Activated T-helper 1 cell treated with anti-CD3 and anti-CD28 coated beads, Interleukin-12 subunit alpha, Interleukin-12 subunit beta, Interleukin-2, Interleukin-4 antibody, amounts not matched to agents 30 ng/mL and 10 ng/mL and 1 ng/mL, durations not matched to agents 14 hours and 24 hours and 36 hours (primary cell): ENCODE results near the gene GINS3. TPM values are rescaled to one million over a fixed set of nuclear protein-coding genes. Genes with fewer than 3 reads are reported as not detected.

Experiments
- DNase-seq: peaks from one replicate; pipeline ENCODE4 v3.0.0; 2021; ENCODE audit warnings: low spot score
- H3K27ac Mint-ChIP-seq: one replicate; pipeline ENCODE4 v1.8.0; 2021; ENCODE audit warnings: mild to moderate bottlenecking, mixed read lengths
- H3K27me3 Mint-ChIP-seq: one replicate; pipeline ENCODE4 v1.8.0; 2022; ENCODE audit warnings: mild to moderate bottlenecking, moderate library complexity, mixed read lengths; ENCODE audit not compliant: insufficient read depth
- H3K36me3 Mint-ChIP-seq: one replicate; pipeline ENCODE4 v1.8.0; 2021; ENCODE audit warnings: low read depth, mixed read lengths
- H3K4me1 Mint-ChIP-seq: one replicate; pipeline ENCODE4 v1.8.0; 2021; ENCODE audit warnings: low read depth, mixed read lengths
- H3K4me3 Mint-ChIP-seq: one replicate; pipeline ENCODE4 v1.8.0; 2021; ENCODE audit warnings: mild to moderate bottlenecking, moderate library complexity, mixed read lengths
- H3K9me3 Mint-ChIP-seq: one replicate; pipeline ENCODE4 v1.8.0; 2021; ENCODE audit warnings: mixed read lengths
- intact Hi-C: fragments of 100-400 bp; cut with micrococcal nuclease; formaldehyde crosslinking; loops from one replicate; pipeline ENCODE4 v1.15.1; 2024
- total RNA-seq: library from RNA; stranded (reverse); gene quantifications from 2 replicates; pipeline ENCODE4 v1.2.3, GENCODE V29; 2022

Gene GINS3
- total RNA-seq, 1 donor from 2014 or later, result 25.3 TPM

DNA sequence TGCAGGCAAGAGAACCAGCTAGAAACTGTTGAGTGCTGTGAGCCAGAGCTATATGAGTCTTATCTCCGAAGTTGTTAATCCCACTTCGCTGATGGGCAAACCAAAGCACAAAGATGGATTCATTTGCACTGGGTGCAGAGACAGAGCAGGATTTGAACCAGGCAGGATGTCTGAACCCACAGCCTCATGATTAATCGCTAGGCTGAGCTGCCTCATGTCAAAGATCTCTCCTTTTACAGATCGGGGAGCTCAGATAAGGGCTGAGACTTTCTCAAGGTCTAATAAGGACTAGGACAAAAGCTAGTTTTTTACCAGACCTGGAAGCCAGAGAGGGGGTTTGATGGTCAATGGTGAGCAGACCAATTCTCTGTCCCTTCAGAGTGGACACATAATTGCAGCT is 51.5 kb downstream of the GINS3 start:
- Mint-ChIP-seq H3K27me3 (peaks cover 4% of the 10 kb centered on the region), H3K4me3 (no peak overlapping the region), H3K36me3 (no peaks in the 10 kb centered on the region), H3K4me1 (no peaks in the 10 kb centered on the region), H3K27ac (no peak overlapping the region), H3K9me3 (no peaks in the 10 kb centered on the region)
- intact Hi-C loops, result no loop called here
- DNase-seq, result no peak

DNA sequence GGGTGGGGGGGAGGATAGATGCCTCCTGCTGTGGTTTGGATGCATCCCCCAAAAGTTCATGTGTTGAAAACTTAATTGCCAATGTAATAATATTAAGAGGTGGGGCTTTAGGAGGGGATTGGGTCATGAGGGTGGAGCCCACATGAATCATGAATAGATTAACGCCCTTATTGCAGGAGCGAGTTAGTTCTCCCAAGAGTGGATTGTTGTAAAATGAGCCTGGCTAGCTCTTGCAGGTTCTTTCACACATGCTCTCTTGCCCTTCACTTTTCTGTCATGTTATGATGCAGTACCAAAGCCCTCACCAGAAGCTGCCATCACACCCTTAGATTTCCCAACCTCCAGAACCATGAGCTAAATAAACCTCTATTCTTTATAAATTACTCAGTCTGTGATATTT is 52.0 kb downstream of the GINS3 start:
- Mint-ChIP-seq H3K36me3 (no peaks in the 10 kb centered on the region), H3K4me1 (no peaks in the 10 kb centered on the region), H3K9me3 (no peaks in the 10 kb centered on the region), H3K4me3 (no peak overlapping the region), H3K27me3 (peaks cover 8% of the 10 kb centered on the region), H3K27ac (no peak overlapping the region)
- no peak for DNase-seq
- intact Hi-C loops, result no loop called here

DNA sequence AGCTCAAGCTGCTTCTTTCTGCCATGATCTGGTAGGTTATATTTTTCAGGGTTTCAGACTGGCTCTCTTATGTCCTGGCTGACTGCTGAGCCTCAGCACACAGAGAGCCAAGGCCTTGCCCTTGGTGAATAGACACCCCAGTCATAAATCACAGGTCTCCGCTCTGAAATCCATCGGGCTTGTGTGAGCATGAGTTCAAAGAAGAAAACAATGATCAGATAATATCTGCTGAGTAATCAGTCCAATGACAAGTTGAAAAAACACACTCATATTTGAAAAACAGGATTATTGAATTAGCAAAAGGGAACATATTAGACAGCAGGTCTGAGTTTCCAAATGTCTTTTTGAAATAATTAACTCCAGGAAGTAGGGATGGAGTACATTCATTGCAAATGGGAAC is 56.6 kb downstream of the GINS3 start:
- Mint-ChIP-seq H3K4me1 (no peaks in the 10 kb centered on the region), H3K4me3 (no peak overlapping the region), H3K27me3 (peaks cover 9% of the 10 kb centered on the region), H3K27ac (no peak overlapping the region), H3K36me3 (no peaks in the 10 kb centered on the region), H3K9me3 (no peaks in the 10 kb centered on the region)
- intact Hi-C loops, result no loop called here
- no peak for DNase-seq

DNA sequence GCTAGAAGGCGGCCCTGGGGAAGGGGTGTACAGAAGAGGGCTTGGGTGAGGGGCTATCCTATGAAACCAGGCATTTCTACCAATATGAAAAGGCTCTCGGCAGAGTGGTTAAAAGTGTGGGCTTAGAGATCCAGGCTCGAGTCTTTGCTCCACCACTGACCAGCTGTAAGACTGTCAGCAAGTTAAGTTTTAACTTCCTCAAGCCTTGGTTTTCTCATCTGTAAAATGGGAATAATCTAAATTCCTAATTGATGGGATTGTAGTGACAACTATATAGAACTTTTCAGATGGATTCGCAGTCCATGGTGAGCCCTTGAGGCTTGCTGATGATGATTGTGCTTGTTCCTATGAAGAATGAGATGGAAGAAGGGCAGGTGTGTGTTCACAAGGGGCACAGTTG is 57.0 kb downstream of the GINS3 start:
- no peaks in the 10 kb centered on the region for H3K4me1 Mint-ChIP-seq
- H3K27ac Mint-ChIP-seq, result no peak overlapping the region
- H3K27me3 Mint-ChIP-seq, result peaks cover 9% of the 10 kb centered on the region
- H3K36me3 Mint-ChIP-seq, result no peaks in the 10 kb centered on the region
- no peaks in the 10 kb centered on the region for H3K9me3 Mint-ChIP-seq
- H3K4me3 Mint-ChIP-seq, result no peak overlapping the region
- intact Hi-C loops, result no loop called here
- no peak for DNase-seq

DNA sequence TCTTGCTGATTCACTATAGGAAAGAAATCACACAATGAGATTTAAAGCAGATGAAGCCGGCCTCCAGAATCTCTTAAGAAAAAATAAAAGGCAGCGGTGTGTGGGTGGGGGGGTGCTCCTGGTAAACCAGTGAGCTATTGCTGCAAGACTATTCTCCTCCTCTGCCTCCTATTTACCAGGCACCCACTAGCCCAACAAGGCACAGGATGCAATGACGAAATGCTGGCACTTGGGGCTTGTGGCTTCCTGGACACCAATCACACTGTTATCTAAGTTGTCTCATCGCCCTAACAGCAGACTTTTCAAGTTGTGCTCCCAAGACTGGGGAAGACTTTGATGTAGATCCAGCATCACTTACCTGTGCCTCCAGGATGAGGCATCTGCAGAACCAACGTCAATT is 57.5 kb downstream of the GINS3 start:
- intact Hi-C loops, result no loop called here
- Mint-ChIP-seq H3K36me3 (no peaks in the 10 kb centered on the region), H3K27ac (no peak overlapping the region), H3K4me3 (no peak overlapping the region), H3K4me1 (no peaks in the 10 kb centered on the region), H3K9me3 (no peaks in the 10 kb centered on the region), H3K27me3 (peaks cover 10% of the 10 kb centered on the region)
- no peak for DNase-seq

DNA sequence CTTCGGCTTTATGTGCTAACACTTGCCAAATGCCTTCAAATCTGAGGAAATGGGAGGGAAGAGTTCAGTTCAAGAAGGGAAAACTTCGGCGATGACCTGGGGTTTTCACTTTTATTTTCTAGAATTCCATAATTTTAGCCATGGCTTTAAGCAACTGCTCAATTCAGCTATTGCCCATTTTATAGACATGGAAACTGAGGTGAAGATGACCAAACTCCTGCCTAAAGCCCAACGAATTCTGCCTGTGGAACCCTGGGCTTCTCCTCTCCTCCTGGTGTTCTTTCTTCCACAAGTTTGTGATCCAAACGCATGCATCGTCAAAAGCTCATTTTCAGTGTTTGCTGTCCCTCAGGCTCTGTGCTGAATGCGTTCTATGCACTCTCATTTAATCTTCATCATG is 58.3 kb downstream of the GINS3 start:
- Mint-ChIP-seq H3K9me3 (no peaks in the 10 kb centered on the region), H3K27me3 (peaks cover 11% of the 10 kb centered on the region), H3K4me3 (no peak overlapping the region), H3K36me3 (no peaks in the 10 kb centered on the region), H3K27ac (no peak overlapping the region), H3K4me1 (no peaks in the 10 kb centered on the region)
- intact Hi-C loops, result no loop called here
- no peak for DNase-seq

DNA sequence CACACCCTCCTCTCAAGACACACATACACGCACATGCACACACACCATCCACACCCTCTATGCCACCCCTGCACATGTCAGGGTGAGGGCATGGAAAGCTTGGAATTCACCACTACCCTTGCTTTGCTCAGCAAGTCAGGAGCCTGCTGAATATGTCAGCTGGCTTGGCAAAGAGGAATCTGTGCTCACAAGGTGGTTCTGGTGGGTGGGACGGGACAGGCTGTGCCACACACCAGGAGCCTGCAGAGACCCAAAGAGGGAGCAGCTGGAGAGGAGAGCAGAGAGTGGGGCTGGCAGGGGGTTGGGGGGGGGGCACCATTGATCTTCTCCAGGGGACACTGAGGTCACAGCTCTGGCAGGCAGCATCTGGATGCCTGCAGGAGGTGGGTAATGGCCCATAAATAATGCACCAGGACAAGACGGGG is 59.0 kb downstream of the GINS3 start:
- Mint-ChIP-seq H3K9me3 (no peaks in the 10 kb centered on the region), H3K4me3 (no peak overlapping the region), H3K27me3 (peaks cover 13% of the 10 kb centered on the region), H3K36me3 (no peaks in the 10 kb centered on the region), H3K4me1 (no peaks in the 10 kb centered on the region), H3K27ac (no peak overlapping the region)
- DNase-seq, result no peak
- intact Hi-C loops, result no loop called here

DNA sequence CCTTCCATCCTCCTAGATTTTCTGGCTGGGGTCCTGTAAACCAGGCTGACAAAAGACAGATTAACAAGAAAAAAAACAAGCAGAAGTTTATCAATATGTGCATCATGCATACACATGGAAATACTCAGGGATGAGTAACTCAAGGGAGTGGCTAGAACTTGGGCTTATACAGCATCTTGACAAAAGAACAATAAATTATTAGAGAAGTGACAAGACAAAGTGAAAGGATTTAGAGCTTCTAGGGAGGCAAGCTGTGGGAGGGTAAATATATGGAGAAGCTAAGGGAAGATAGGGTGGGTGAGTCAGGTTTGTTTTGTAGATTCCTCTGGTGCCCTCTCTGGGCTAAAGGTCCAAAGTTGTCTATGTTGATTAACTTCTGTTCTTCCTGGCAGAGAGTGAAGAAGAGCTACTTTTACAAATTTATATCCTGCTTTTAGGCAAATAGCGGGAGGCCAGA is 59.7 kb downstream of the GINS3 start:
- Mint-ChIP-seq H3K4me3 (no peak overlapping the region), H3K27ac (no peak overlapping the region), H3K36me3 (no peaks in the 10 kb centered on the region), H3K27me3 (peaks cover 13% of the 10 kb centered on the region), H3K9me3 (no peaks in the 10 kb centered on the region), H3K4me1 (no peaks in the 10 kb centered on the region)
- DNase-seq, result no peak
- intact Hi-C loops, result no loop called here

DNA sequence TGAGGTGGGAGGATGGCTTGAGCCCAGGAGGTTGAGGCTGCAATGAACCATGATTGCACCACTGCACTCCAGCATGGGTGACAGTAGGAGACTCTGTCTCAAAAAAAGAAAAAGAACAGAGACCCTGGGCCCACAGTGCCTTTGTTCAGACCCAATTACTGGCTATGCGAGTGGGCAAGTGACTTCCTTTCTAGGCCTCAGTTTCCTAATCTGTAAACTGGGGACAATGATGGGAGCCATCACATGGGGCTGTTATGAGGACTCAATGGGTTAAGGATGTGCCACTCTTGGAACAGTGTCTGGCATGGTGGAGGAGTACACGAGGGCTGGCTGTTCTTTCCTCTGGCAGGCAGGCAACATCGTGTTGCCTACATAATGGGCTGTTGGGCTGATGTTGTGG is 60.4 kb downstream of the GINS3 start:
- Mint-ChIP-seq H3K4me1 (no peaks in the 10 kb centered on the region), H3K27me3 (peaks cover 13% of the 10 kb centered on the region), H3K36me3 (no peaks in the 10 kb centered on the region), H3K27ac (no peak overlapping the region), H3K4me3 (no peak overlapping the region), H3K9me3 (no peaks in the 10 kb centered on the region)
- intact Hi-C loops, result no loop called here
- DNase-seq, result no peak

DNA sequence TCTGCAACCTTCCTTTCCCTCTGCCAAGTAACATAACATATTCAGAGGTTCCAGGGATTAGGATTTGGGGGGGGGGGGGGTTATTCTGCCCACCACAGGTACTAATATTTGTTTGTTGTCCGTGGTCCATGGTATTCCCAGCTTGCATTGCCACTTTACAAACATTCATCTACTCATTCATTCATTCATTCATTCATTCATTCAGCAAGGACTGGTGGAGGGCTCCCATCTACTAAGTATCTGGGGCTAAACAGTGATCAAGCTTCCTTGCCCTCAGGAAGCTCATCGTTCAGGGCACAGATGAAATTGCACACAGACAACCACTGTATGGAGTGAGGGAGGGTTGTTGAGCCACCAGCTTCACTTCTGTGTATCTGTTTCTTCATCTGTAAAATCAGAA is 61.9 kb downstream of the GINS3 start:
- intact Hi-C loops, result no loop called here
- Mint-ChIP-seq H3K27ac (no peak overlapping the region), H3K4me1 (peaks cover 4% of the 10 kb centered on the region), H3K4me3 (no peak overlapping the region), H3K9me3 (no peaks in the 10 kb centered on the region), H3K36me3 (no peaks in the 10 kb centered on the region), H3K27me3 (peaks cover 10% of the 10 kb centered on the region)
- DNase-seq, result no peak

DNA sequence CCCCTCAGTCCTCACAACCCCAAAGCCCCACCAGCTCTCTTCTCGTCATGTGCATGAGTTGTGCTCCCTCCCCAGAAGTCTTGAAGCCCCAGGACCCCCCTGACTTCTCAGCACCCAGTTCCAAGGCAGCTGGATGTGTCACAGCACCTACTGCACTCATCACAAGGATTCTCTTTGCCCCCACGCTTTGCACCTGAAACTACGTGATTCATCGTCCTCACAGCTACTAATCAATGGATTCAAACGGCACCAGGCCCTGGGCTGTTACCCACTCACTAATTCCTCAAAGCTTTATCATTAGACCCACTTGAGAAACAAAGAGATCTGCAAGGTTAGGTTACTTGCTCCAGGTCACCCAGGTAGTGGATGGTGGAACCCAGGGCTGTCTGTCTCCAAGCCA is 62.6 kb downstream of the GINS3 start:
- DNase-seq, result no peak
- intact Hi-C loops, result no loop called here
- Mint-ChIP-seq H3K4me3 (no peak overlapping the region), H3K27ac (no peak overlapping the region), H3K36me3 (no peaks in the 10 kb centered on the region), H3K9me3 (no peaks in the 10 kb centered on the region), H3K27me3 (peaks cover 10% of the 10 kb centered on the region), H3K4me1 (peaks cover 10% of the 10 kb centered on the region)

Other genes starting within 250 kb of the GINS3 start
- gene CSNK2A2, start 194.4 kb upstream of the GINS3 start, total RNA-seq, result 93.1 and 99.6 TPM in 2 replicates
- gene PRSS54, start 97.4 kb upstream of the GINS3 start, total RNA-seq, result not detected in 2 replicates
- gene NDRG4, start 107.7 kb downstream of the GINS3 start, total RNA-seq, result 1.5 and 1.7 TPM in 2 replicates
- gene SETD6, start 123.0 kb downstream of the GINS3 start, total RNA-seq, result 32.1 and 34.9 TPM in 2 replicates
- 270 and 272 TPM in 2 replicates for gene CNOT1, start 237.4 kb downstream of the GINS3 start, total RNA-seq